Activated CD8-positive, alpha-beta memory T cell treated with anti-CD3 and anti-CD28 coated beads, Interleukin-2, amount 50 U/mL, for 24 hours (primary cell): Measurements from ENCODE around the gene C5.
"Not testable (repeated sequence)": the region's sequence is repeated elsewhere in the genome, so short reads cannot be mapped to it uniquely, and the experiment has no call there.

Experiments
- DNase-seq: peaks from one replicate; pipeline ENCODE4 v3.0.0-alpha.2; 2020; ENCODE audit errors: extremely low read depth

C5 gene

DNA sequence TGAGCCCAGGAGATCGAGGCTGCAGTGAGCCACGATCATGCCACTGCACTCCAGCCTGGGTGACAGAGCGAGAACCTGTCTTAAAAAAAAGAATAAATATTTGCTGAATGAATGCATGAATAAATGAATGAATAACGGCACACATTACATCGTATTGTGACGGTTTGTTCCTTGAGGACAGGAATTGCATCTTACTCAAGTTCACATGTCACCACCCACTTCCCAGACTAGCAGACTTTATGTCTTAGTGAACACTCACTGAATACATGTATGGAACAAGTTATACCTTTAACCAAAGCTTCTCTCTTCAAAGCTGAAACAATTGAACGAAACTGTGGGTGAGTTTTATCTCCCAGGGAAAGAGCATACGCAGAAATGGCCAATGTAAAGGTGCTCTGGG is 70.3 kb downstream of the C5 start:
- no peak for DNase-seq

DNA sequence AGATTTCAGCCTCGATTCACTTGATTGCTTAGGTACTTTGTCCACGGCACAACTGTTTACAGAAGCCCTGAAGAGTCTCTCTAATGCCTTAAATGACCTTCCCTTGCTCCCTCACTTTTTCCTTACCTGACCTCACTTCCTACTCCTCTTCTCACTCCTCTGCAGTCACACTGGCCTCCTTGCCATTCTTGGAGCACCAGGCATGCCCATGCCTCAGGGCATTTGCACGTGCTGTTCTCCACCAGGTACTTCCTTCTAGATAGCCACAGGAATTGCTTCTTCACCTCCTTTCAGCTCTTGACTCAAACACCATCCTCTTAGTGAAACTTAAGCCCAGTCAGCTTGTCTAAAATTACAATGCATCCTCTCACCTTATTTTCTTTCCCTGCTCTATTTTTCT is 71.1 kb downstream of the C5 start:
- no peak for DNase-seq

DNA sequence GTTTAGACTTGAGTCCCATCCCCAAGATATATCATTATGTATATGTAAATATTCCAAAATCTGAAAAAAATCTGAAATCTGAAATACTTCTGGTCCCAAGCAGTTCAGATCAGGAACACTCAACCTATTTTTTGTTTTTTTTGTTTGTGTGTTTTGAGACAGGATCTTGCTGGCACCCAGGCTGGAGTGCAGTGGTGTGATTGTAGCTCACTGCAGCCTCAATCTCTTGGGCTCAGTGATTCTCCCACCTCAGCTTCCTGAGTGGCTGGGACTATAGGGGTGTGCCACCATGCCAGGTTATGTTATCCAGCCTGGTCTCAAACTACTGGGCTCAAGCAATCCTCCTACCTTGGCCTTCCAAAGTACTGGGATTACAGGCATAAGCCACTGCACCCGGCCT is 72.8 kb downstream of the C5 start:
- DNase-seq, result no peak

DNA sequence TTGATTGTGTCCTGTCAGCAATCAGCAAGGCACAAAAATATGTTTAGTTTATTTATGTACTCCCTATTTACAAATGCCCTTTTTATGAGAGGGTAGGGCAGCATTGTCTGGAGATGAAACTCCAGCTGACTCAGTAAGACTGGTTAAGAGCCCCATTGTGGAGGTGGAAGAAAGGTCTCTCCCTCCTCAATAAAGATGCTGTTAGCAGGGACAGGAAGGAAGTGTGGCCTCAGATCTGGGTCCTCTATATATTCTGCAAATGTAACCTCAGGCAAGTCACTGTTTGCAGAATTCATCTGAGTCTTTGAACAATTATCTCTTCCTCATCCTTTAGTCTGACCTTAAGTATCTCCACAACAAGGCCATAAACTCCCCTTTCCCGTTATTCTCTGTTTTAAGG is 75.2 kb downstream of the C5 start:
- DNase-seq, result no peak

DNA sequence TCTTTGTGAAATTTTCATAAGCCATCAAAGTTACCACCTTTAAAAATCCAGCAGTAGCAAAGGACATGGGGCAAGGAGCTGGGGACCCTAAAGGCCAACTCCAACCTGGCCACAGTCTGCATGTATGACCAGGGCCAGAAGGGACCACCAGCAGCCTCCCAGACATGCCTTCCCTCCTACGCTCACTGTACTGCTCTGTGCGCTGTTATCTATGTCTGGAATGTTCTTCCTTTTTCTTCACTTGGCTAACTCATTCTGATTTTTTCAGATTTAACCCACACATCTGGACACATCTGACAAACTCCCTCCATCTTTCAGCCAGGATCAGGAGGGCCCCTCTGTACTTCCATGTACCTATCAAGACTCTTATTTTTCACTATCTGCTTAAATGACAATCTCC is 75.9 kb downstream of the C5 start:
- DNase-seq, result no peak

DNA sequence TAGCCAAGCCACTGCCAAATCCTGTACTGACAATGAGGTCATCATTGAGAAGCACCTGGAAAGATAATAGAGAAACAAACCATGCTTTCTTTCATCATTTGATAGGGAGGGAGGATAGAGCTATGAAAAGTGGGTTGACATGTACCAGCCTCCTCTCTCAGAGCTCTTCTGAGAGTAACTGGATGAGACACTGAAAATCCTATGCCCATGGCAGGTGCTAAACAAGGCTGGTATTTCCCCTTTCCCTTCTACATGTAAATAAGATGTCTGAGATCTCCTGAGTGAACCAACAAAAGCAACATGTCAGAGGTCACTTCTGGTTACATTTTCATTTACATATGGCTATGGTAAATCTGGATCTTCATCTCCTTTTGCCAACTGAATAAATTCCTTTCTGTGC is 78.1 kb downstream of the C5 start:
- DNase-seq, result no peak

DNA sequence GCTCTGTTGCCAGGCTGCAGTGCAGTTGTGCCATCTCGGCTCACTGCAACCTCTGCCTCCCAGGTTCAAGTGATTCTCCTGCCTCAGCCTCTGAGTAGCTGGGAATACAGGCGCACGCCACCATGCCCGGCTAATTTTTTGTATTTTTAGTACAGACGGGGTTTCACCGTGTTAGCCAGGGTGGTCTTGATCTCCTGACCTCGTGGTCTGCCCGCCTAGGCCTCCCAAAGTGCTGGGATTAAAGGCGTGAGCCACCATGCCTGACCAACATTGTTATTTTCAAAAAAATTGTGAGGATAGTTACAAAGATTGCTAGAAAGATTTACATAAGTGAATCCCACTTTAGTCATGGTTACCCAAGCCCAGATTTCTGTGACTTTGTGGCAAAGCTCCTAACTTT is 78.6 kb downstream of the C5 start:
- not testable (repeated sequence) for DNase-seq

DNA sequence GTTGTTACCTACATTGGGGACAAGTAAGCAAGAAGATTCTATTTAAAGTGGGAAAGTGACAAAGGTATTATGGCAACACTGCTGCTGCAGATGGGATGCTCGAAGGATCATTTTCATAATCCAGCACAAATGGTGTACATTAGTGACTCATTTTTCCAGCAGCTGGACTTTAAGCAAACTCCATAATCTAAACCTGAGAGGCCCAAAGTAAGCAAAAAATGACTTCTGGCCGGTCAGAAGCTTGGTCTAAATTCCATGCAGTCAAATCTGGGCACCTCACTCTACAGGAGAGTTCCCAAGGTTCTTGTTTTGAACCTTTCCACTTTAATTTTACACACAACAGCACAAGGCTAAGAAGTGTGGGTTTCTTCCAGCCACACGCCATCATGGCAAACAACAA is 79.8 kb downstream of the C5 start:
- no peak for DNase-seq

DNA sequence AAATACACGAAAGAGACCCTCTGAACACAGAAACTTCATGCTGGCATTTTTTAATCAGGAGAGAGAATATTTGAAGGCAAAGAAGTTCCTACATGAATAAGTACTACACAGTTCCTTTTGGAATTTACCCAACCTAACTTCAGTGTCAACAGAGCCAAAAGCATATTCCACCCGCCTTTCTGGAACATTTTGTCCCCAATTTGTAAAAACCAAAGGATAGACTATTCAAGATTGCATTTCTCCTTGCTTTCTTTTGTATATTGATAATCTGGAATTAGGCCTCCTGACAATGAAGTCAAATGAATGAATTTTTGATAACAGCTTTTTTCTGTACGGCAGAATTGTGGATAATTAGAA is 84.1 kb downstream of the C5 start:
- DNase-seq, result no peak

DNA sequence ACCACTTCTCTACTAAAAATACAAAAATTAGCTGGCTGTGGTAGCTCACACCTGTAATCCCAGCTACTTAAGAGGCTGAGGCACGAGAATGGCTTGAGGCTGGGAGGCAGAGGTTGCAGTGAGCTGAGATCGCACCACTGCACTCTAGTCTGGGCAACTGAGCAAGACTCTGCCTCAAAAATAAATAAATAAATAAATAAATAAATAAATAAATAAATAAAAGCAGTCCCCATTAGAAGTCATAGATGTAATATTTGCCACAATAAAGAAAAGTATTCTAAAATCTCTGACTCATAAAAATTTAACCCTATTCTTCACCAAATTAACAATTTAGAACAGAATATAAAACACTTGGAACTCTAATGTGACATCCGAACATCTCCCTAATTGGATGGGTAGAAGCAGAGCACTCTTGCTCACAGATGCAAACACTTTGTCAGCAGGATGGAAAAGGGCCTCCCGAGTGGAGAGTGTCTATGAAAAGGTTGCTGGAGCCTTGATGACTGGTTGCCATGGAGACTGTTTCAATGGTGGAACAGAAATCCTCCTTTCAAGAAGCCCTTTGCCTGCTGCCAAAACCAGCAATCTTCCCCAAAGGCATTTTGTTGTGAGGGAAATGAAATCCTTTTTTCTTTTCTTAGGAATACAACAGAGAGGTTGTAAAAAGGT is 84.6 kb downstream of the C5 start:
- no peak for DNase-seq

DNA sequence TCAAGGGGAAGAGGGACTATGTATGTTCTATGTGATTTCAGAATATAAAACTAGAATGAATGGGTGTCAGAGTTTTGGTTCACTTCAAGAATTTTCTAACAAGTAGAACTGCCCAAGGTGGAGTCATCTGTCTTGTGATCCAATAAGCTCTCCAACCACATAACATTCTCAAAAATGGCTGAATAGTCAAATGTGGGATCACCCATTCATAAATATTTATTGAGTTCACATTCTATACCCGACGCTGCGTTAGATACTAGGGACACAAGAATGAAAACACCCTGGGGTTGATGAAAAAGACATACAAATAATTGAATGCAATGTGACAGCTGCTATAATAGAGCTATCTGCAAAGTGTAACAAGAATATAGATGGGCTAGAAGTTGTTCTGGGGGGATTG is 88.1 kb downstream of the C5 start:
- no peak for DNase-seq

DNA sequence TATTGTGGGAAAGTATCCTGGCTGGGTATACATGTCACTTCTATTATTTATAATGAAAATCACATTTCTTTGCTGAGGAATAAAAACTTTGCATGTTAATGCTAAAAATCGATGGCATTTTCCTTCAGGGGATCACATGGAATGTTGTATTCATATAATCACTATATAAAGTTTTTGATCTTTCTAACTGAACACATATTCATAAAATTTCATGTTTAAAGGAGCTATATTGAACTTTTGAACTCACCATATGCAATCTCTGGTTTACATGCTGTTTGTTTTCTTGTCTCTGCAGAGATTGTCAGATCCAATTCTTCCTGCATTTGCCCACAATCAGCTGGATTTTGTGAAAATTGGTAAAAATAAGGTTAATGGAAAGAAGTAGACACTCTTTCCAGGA is 90.1 kb downstream of the C5 start:
- no peak for DNase-seq

DNA sequence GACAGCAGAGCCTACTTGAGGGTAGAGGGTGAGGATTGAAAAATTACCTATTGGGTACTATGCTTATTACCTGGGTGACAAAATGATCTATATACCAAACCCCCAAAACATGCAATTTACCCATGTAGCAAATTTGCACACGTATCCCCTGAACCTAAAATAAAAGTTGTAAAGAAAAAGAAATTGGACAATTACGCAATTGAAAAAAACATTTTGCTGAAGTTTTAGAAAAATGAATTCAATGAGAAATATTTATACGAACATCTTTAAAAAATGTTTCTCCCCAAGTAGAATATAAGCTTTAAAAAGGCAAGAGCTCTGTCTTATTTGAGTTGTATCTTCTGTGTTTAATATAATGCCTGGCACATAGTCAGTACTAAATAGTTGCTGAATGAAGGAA is 93.2 kb downstream of the C5 start:
- DNase-seq, result no peak

DNA sequence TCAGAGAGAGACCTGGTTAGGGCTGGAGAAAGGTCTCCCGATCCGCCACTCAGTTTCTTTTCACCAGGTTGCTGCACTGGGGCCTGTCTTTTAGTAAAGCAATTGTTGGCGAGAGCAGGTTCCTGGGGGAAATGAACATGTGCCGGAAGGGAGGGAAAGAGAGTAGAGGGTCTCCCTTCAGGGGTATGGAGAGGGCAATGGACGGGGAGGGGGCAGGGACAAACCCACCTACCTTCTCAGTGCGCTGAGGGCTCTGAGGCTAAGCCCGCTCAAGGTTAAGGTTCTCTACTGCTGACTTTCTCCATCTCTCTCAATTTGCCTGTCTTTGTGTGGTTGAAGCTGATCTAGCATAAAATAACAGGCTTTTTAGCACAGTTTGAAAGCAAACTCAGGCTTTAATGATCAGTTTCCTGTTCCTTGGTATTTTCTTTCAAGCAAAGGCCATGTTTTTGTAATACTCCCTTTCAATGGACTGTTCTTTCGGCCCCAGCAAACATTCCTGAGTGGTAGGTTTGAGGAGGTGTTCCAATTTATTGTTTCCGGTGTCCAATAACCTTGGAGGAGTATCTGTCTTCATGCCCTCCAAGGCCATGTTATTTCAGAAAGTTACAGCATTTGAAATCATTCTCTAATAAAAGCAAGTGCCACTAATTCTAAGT is 98.0 kb downstream of the C5 start:
- DNase-seq, result no peak

DNA sequence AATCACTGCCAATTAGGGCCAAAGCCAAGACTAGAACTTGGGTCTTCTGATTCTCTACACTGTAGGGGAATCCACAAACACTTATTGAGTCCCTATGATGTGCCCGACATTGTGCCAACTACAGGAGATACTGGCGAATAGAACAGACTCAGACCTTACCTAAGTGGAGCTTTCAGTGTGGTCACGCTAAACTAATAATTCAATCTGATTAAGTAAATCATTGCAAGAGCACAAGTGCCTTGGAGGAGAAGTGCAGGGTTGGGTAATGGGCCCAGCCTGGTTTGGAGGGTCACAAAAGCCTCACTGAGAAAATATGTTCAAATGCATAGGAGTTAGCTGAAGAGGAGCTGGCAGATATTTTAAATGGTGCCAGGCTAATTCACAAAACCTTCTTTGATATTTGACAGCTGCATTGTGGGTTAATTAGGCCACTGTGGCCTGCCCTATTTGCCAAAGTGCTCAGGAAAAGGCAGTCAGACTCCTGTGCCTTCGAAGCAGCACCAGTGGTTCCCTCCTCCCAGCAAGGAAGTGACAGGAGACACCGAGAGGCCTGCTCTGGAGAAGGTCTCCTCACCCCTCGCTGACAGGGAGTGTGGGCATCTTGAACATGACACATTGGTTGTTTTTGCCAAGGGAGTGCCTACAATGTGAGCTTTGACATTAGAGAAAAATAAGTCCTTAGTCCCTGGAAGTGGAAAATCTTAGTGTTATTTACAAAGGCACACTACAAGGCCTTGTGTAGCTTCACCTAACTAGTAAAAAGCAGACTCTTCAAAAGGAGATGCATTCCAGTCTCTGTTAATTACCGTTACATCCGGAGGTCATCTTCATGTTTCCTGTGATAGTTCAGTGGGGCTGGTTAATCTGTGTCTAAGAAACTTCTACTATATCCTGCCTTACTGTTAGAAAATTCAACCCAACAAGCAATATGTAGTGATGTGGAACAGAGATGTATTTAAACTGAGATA is 99.4 kb downstream of the C5 start:
- no peak for DNase-seq

DNA sequence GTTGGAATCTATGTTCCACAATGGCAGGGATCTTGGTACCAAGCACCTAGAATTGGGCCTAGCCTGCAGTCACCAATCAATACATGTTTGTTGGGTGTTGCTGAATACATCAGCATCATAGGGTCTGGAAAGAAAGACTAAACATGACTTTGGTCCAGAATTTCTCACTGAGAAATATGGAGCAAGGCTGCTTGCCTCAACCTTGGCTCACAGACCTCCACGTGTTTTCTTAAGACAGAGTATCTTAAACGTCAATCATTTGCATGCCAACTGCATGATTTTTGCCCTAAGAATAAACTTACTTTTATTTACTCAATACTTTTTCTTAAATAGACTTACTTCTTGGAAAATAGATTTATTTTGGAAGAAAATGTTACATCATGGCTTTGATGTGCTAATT is 100.8 kb downstream of the C5 start:
- no peak for DNase-seq

DNA sequence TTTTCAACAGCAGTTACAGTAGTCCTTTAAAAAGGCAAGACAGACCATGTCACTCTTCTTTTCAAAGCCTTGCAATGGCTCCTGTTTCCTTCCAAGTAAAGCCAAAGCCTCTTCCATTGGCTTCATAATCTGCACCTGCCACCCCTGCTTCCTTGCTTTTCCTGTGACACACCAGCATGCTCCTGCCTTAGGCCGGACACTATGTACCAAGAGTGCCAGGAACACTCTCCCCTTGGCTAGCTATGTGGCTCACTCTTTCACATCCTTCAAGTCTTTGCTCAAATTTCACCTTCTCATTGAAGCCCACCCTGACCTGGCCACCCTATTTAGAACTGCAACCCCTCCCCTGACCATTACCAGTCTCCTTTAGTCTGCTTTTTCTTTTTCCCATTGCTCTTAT is 101.3 kb downstream of the C5 start:
- DNase-seq, result no peak

DNA sequence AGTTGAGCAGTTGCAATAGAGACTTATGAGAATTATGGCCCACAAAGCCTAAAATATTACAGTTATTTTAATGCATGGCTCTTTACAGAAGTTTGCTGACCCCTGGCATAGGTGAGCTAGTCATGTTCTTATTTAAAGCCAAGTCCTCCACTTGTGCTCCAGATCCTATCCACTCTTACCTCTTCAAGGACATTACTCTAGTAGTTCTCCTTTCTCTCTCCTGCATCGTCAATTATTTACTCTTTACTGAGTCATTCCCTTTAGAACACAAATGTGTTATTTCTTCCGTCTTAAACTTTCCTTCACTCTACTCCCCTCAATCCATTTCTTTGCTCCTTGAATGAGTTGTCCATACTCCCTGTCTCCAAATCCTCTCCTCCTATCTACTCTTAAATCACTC is 102.9 kb downstream of the C5 start:
- no peak for DNase-seq

DNA sequence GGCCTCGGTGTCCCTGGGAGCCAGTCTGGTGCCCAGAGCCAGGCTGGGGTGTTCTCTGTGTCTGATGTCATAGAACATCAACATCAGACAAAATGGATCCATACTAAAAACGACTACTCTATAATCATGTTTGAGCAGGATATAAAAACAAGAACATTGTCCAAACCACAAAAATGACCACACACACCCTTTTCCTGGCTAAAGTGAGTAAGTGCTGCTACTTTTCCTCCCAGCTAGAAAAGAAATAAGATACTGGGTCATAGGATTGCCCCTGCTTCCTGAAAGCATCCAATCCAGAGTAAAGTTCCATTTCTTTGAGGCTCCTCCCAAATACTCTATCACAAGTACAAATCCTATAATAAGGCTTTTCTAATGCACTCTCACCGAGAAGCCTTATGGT is 103.8 kb downstream of the C5 start:
- DNase-seq, result no peak

DNA sequence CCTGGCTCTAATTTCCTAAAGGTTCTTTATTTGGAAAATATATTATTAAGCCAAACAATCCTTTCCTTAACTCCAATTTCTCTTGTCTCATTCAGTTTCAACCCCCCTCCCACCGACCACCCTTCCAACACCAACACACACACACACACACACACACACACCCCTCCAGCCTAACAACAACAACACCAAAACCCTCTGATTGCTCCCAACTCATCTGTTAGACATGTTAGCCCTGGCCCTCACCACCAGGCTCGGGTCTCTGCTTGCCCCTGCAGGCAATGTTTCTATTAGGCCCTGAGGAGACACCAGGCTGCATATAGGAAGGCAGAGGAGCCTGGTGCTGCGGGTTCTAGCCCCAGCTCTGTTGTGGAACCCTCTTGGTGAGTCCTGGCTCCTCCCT is 105.1 kb downstream of the C5 start:
- no peak for DNase-seq

DNA sequence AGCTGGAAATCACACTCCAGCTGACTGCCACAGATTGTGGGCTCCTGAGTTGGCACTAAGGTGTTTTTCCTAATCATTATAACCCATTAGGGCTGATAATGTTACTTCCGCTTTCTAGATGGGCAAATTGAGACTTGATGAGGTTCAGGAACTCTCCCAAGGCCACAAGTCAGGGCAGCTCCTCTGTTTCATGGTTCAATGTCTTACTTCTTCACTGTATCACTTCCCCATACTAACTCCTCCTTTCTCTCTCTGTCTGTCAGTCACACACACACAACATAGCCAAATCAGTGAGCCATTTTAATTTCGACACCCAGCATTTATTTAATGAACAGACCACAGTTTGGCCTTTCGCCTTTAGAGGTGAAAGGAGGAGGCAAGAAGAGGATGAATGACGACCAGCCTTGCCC is 105.6 kb downstream of the C5 start:
- no peak for DNase-seq

DNA sequence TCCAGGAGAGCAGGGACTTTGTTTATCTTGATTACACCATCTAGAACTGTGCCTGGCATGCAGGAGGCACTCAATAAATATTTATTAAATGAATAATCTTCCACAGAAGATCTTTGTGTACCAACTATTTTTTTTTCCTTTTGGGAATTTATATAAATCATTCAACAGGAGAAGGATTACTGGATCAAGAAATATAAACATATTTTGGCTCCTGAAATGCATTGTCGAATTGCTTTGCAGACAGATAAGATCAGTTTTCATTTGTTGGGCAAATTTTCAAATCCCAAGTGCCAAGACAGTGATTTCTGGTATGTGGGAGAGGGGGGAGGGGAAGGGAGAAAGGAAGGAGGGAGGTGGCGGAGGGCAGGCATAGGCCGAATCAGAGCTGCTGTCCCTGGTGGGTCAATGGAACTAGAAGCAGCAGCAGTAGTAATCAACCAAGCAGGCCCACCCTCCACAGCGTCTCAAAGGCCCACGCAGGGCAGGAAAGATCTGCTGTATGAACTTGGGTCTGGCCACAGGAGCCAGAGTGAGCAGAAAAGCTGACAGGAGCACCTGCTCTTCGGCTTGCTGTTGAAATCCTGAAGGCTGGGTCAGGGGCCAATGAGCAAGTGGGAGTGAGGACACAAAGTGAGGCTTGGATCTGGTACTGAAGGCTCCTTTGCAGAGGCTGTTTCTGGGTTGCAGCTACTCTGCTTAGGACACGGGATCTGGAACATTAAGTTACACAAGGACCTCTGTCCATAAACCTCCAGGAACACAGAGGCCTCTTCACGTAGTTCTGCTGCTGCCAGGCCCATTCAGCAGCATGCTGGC is 107.7 kb downstream of the C5 start:
- DNase-seq, result no peak
